CD14-positive monocyte (primary cell): ENCODE results near the gene RBL2. TPM values are rescaled to one million over a fixed set of nuclear protein-coding genes. Genes with fewer than 3 reads are reported as not detected.

Experiments
- polyA plus RNA-seq, 3 donors: library from polyadenylated mRNA; depleted of rRNA in 1 of 3; unstranded in 2 of 3; stranded (reverse) in 1 of 3; fragments of 300-500 nt in 2 of 3; fragments of >200 nt in 1 of 3; fragmentation: Illumina TruSeq in 2 of 3; gene quantifications; 1 replicate in 2 of 3; 2 replicates in 1 of 3; pipeline ENCODE4 v1.2.3, GENCODE V29; 2012 to 2021
- small RNA-seq: library from RNA; depleted of rRNA; stranded (forward); fragments of <200 nt; gene quantifications from one replicate; pipeline ENCODE3, GENCODE V24; 2012; ENCODE audit warnings: low read depth; ENCODE audit not compliant: insufficient read length

Gene RBL2
- polyA plus RNA-seq, 3 donors = 54.3 to 104 (median 77.7) TPM

Small RNA genes lying within 50 kb of the gene (small RNA-seq; reads per million reads assigned to genes)
- gene RNU6-1153P = not detected

Other genes starting within 250 kb of the RBL2 start
- gene AKTIP, start 68.7 kb downstream of the RBL2 start, polyA plus RNA-seq = 1 to 10 TPM; 5.8 to 9.9 (median 8.7) TPM